NB4 (cell line): ENCODE results near the gene CREB5.

ENCODE experiments used
- DNase-seq: peaks from one replicate; pipeline ENCODE4 v3.0.0; 2010; ENCODE audit warnings: low read depth
- H3K4me3 ChIP-seq: one replicate; pipeline ENCODE4 v1.5.1; 2011; ENCODE audit warnings: mild to moderate bottlenecking, low read depth, low read length, moderate library complexity
- MYC ChIP-seq: IDR thresholded peaks from 2 replicates; pipeline ENCODE4 v1.6.1; 2011; ENCODE audit warnings: low read depth, low read length
- POLR2A ChIP-seq: IDR thresholded peaks from 2 replicates; pipeline ENCODE4 v1.6.1; 2011; ENCODE audit warnings: mild to moderate bottlenecking; ENCODE audit not compliant: insufficient read length; ENCODE audit errors: extremely low read depth
- TF ChIP-seq, protein P1 (sequence below): IDR thresholded peaks from one replicate; pipeline ENCODE4 v1.5.1; 2012; ENCODE audit warnings: low read depth, low read length
- TF ChIP-seq, protein P2 (sequence below): IDR thresholded peaks from 2 replicates; pipeline ENCODE4 v1.6.1; 2011; ENCODE audit warnings: low read depth, low read length

The CREB5 gene

GRCh38 chr7:28591725-28592349, 179.5 kb downstream of the CREB5 start:
- TF ChIP-seq, protein P1, sequence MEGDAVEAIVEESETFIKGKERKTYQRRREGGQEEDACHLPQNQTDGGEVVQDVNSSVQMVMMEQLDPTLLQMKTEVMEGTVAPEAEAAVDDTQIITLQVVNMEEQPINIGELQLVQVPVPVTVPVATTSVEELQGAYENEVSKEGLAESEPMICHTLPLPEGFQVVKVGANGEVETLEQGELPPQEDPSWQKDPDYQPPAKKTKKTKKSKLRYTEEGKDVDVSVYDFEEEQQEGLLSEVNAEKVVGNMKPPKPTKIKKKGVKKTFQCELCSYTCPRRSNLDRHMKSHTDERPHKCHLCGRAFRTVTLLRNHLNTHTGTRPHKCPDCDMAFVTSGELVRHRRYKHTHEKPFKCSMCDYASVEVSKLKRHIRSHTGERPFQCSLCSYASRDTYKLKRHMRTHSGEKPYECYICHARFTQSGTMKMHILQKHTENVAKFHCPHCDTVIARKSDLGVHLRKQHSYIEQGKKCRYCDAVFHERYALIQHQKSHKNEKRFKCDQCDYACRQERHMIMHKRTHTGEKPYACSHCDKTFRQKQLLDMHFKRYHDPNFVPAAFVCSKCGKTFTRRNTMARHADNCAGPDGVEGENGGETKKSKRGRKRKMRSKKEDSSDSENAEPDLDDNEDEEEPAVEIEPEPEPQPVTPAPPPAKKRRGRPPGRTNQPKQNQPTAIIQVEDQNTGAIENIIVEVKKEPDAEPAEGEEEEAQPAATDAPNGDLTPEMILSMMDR, result no peak
- TF ChIP-seq, protein P2, sequence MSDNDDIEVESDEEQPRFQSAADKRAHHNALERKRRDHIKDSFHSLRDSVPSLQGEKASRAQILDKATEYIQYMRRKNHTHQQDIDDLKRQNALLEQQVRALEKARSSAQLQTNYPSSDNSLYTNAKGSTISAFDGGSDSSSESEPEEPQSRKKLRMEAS, result no peak
- TF ChIP-seq POLR2A (no peak), MYC (no peak)
- no peak for DNase-seq
- no peak overlapping the region for H3K4me3 ChIP-seq

DNA sequence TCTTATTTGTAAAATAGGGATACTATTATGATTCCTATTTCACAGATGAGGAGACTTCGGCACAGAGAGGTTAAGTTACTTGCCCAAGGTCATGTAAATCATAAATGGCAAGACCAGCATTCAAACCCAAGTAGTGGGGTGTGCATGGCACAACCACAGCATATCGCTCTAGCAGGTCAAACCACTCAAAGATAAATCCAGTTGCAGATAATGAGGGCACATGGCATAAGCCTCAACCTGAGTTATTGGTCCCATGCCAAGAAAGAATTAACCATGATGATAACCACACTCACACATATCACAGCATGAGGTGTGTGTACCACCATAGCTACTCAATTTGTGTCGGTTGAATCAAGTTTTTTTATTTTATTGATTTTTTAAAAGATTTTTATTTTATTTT, 180.5 kb downstream of the CREB5 start:
- no peak for TF ChIP-seq MYC
- TF ChIP-seq POLR2A, result no peak
- TF ChIP-seq, protein P2, result no peak
- TF ChIP-seq, protein P1, result no peak
- no peak for DNase-seq
- H3K4me3 ChIP-seq, result no peak overlapping the region

DNA sequence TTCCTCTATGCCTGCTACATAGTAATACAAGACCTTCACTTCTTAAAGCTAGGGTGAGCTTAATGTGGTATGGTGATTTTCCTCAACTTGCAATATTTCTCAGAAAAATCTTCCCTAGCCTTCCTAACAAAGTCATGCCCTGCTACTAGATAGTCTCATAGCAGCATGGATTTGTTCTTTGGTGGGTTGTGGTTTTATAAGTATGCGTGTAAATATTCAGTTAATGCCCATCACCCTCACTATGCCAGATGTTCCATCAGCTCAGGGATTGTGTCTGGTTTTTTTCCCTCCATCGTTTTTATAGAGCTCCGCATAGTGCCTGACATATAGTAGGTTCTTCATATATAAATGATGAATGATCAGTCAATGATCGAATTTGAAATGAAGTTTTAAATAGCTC, 182.8 kb downstream of the CREB5 start:
- DNase-seq, result no peak
- TF ChIP-seq, protein P2, result no peak
- TF ChIP-seq POLR2A (no peak), MYC (no peak)
- TF ChIP-seq, protein P1, result no peak
- no peak overlapping the region for H3K4me3 ChIP-seq

- TF ChIP-seq, protein P1, result no peak
- TF ChIP-seq MYC (no peak), POLR2A (no peak)
- TF ChIP-seq, protein P2, result no peak
- DNase-seq, result no peak
- no peak overlapping the region for H3K4me3 ChIP-seq
These were observed 183.5 kb downstream of the CREB5 start for GRCh38 chr7:28595801-28596200.

DNA sequence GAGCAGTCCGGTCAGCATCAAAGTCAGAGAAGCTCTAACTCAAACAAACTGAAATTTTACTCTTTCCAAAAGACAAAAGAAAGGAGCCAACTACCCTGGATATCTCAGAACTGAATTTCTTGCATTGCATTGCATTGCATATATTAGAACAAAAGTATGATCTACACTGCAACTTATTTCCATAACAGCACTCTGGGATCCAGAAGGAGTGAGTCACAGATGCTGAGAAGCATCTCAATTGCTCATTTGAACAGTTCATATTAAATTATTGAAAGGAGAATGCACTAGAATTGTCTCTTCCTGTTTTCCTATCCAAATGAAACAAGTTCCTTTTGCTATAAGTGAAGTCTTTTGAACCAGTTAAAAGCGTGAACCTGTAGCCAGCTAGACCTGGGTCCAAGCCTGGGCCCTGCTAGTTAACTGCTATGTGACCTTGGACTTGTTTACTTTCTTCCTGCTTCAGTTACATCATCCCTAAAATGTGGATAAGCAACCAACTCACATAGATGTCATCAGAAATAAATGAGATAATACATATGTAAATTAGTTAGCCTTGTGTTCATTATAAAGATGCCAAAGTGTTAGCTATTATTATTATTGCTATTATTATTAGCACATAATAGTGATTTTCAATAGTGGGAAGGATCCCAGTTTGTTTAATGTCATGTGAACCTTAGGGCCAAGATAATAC, 184.1 kb downstream of the CREB5 start:
- no peak overlapping the region for H3K4me3 ChIP-seq
- TF ChIP-seq, protein P1, result no peak
- TF ChIP-seq, protein P2, result no peak
- TF ChIP-seq POLR2A (no peak), MYC (no peak)
- no peak for DNase-seq
